ENCODE data around the gene UBE2U. TPM values are rescaled to one million over a fixed set of nuclear protein-coding genes. Genes with fewer than 3 reads are reported as not detected.

UBE2U gene
- total RNA-seq, 1 experiment from 2014 or later: not detected

GRCh38 chr1:64242895-64243756 lies 39.7 kb downstream of the UBE2U start (continued):
- no peak for TF ChIP-seq ZSCAN18 (CRISPR knock-in tag; IDR thresholded peaks at IDR 0.05)
- TF ChIP-seq ERG (CRISPR knock-in tag; IDR thresholded peaks at IDR 0.05): no peak
- no peak for TF ChIP-seq FOXJ3 (CRISPR knock-in tag; IDR thresholded peaks at IDR 0.05; ENCODE audit: borderline replicate concordance)
- no peak for TF ChIP-seq SMAD3 (CRISPR knock-in tag; IDR thresholded peaks at IDR 0.05; ENCODE audit: borderline replicate concordance)
- no peak for TF ChIP-seq ZNF263 (CRISPR knock-in tag; IDR thresholded peaks at IDR 0.05; ENCODE audit: low read depth)
- no peak for TF ChIP-seq PREB (CRISPR knock-in tag; IDR thresholded peaks at IDR 0.05; ENCODE audit: borderline replicate concordance)
- no peak for TF ChIP-seq ZNF138 (CRISPR knock-in tag; conservative IDR thresholded peaks at IDR 0.05)
- no peak for TF ChIP-seq RORB (CRISPR knock-in tag; IDR thresholded peaks at IDR 0.05)
- TF ChIP-seq MYBL2 (CRISPR knock-in tag; IDR thresholded peaks at IDR 0.05): no peak

GRCh38 chr1:64243757-64244080 lies 40.3 kb downstream of the UBE2U start:
- no peak for DNase-seq (ENCODE audit: low spot score)

More at GRCh38 chr1:64243757-64244080, 40.3 kb downstream of the UBE2U start:
- peak overlapping the region; percentile 97 for H3K27ac Mint-ChIP-seq
- peak overlapping the region; percentile 57 for H3K4me3 Mint-ChIP-seq
- ChIA-PET POLR2A (no interaction called here), CTCF (interaction anchor here (0.7 to 2.9 kb wide), 14 partner anchors 11 to 632 kb away, joined by 3 to 48 read pairs (median 3); no protein-coding TSS in a partner anchor)
- H3K36me3 Mint-ChIP-seq: no peaks in the 10 kb centered on the region
- ATAC-seq: peak; percentile 50
- peaks cover 3% of the 10 kb centered on the region; the same call in 1 of the 2 replicates for H3K27me3 Mint-ChIP-seq (ENCODE audit: low read depth)
- TF ChIP-seq ESRRA (CRISPR knock-in tag; IDR thresholded peaks at IDR 0.05; ENCODE audit: borderline replicate concordance) (peak; percentile 82; the same call in 1 of the 2 replicates), ERG (CRISPR knock-in tag; IDR thresholded peaks at IDR 0.05) (no peak), STAT6 (CRISPR knock-in tag; conservative IDR thresholded peaks at IDR 0.05; ENCODE audit: low read depth) (no peak)
- H3K4me1 Mint-ChIP-seq: peaks cover 52% of the 10 kb centered on the region
- H3K9me3 Mint-ChIP-seq: peaks cover 5% of the 10 kb centered on the region; the same call in 1 of the 2 replicates
